ENCODE results near the gene ZG16.
A peak's percentile ranks its signal among the peaks of the same experiment; 100 is the strongest.

GRCh38 chr16:29790183-29790948, 12.3 kb downstream of the ZG16 start, which contains the start of gene KIF22:
- TF ChIP-seq, protein P1, sequence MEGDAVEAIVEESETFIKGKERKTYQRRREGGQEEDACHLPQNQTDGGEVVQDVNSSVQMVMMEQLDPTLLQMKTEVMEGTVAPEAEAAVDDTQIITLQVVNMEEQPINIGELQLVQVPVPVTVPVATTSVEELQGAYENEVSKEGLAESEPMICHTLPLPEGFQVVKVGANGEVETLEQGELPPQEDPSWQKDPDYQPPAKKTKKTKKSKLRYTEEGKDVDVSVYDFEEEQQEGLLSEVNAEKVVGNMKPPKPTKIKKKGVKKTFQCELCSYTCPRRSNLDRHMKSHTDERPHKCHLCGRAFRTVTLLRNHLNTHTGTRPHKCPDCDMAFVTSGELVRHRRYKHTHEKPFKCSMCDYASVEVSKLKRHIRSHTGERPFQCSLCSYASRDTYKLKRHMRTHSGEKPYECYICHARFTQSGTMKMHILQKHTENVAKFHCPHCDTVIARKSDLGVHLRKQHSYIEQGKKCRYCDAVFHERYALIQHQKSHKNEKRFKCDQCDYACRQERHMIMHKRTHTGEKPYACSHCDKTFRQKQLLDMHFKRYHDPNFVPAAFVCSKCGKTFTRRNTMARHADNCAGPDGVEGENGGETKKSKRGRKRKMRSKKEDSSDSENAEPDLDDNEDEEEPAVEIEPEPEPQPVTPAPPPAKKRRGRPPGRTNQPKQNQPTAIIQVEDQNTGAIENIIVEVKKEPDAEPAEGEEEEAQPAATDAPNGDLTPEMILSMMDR (IDR thresholded peaks at IDR 0.05): peak in 4 of 6 experiments; percentile 37 to 76 (median 62)
- peak; percentile 64 to 84 for TF ChIP-seq POLR2A (IDR thresholded peaks at IDR 0.05)
